Esophagus (tissue), 2 donors: ENCODE measurements around the gene OSBPL5. TPM values are rescaled to one million over a fixed set of nuclear protein-coding genes. Genes with fewer than 3 reads are reported as not detected.

Source experiments
- H3K27ac ChIP-seq, 2 donors: one replicate each; pipeline ENCODE4 v1.5.1; 2013; ENCODE audit warnings: low read depth in 2 of 2, mild to moderate bottlenecking in 2 of 2, inconsistent platforms in 1 of 2, low read length in 1 of 2, moderate library complexity in 1 of 2
- H3K27me3 ChIP-seq, 2 donors: one replicate each; pipeline ENCODE4 v1.6.1; 2013; ENCODE audit warnings: low read length in 2 of 2, control low read depth in 1 of 2, mild to moderate bottlenecking in 1 of 2; ENCODE audit not compliant: insufficient read depth in 2 of 2, control insufficient read depth in 1 of 2
- H3K36me3 ChIP-seq, 2 donors: one replicate each; pipeline ENCODE4 v1.6.1; 2013; ENCODE audit warnings: low read length in 1 of 2; ENCODE audit not compliant: control insufficient read depth in 2 of 2, insufficient read depth in 2 of 2
- H3K4me1 ChIP-seq, 2 donors: one replicate each; pipeline ENCODE4 v1.6.1; 2013; ENCODE audit warnings: low read length in 1 of 2; ENCODE audit not compliant: control insufficient read depth in 2 of 2, insufficient read depth in 2 of 2
- H3K4me3 ChIP-seq, 2 donors: one replicate each; pipeline ENCODE4 v1.5.1; 2013; ENCODE audit warnings: low read length in 2 of 2, mild to moderate bottlenecking in 2 of 2, low read depth in 1 of 2, moderate library complexity in 1 of 2
- H3K9me3 ChIP-seq, 2 donors: one replicate each; pipeline ENCODE4 v1.6.1; 2013; ENCODE audit warnings: mild to moderate bottlenecking in 2 of 2, low read depth in 1 of 2, low read length in 1 of 2, moderate library complexity in 1 of 2; ENCODE audit not compliant: control insufficient read depth in 2 of 2, insufficient read depth in 1 of 2
- WGBS, 2 donors: extraction: QIAGEN DNeasy Blood & Tissue Kit; methylation state at CpG; one replicate each; pipeline ENCODE4 v1.1.7; 2013; 5-methylcytosine and 5-hydroxymethylcytosine counted together
- polyA plus RNA-seq, 2 donors: library from polyadenylated mRNA; stranded (reverse); fragments of 200-250 nt; gene quantifications; one replicate each; pipeline ENCODE4 v1.2.3, GENCODE V29; 2013
- donor health status: healthy with polysubstance abuse.
- donor health status: Bipolar disorder and iron deficiency.

The OSBPL5 gene
- polyA plus RNA-seq, 2 donors = 10.4 to 12.6 TPM

DNA sequence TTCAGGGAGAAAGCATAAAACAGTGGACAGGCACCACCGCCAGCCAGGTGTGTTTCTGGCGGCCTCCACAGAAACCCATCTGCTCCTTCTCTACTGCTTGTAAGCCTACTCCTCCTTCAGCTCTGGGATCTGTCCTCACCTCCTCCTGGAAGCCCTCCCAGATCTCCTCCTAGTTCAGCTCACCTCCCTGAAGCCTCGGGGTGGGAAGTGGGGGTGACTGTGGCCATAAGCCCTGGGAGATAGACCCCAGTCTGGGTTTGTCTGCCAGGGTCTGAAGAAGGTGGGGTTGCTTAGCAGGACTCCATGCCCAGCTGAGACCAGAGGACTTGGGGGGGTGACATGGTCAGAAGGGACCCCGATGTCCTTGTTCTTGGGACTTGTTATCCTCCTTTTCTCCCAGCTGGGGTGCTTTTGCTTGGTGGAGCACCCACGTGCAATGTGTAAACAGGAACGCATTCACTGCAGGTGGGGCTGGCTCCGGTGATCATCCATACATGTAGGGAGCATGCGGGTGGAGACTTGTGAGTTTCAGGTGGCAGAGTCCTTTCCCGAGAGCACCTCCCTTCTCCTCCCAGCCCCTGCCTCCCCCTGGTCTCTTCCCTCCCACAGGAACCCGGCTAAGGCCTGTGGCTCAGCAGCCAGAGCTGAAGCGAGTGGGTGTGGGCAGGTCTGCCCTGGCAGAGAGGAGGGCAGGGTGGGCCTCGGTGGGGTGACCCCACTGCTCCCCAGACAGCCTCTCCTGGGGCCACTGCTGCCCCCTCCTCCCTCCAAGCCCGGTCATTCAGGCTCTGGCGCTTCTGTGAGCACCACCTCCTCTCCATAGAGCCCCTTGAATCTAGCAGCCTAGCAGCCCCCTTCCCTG lies 27.6 kb upstream of the OSBPL5 start:
- no peaks in the 10 kb centered on the region for H3K36me3 ChIP-seq
- H3K4me3 ChIP-seq = no peak overlapping the region
- H3K9me3 ChIP-seq = no peaks in the 10 kb centered on the region
- 72 to 75% methylated on average over 14 of the region's 14 CpGs for WGBS, 2 donors
- H3K27me3 ChIP-seq = no peaks in the 10 kb centered on the region
- H3K27ac ChIP-seq = no peak overlapping the region
- peaks cover 0 to 4% of the 10 kb centered on the region in 2 donors for H3K4me1 ChIP-seq

DNA sequence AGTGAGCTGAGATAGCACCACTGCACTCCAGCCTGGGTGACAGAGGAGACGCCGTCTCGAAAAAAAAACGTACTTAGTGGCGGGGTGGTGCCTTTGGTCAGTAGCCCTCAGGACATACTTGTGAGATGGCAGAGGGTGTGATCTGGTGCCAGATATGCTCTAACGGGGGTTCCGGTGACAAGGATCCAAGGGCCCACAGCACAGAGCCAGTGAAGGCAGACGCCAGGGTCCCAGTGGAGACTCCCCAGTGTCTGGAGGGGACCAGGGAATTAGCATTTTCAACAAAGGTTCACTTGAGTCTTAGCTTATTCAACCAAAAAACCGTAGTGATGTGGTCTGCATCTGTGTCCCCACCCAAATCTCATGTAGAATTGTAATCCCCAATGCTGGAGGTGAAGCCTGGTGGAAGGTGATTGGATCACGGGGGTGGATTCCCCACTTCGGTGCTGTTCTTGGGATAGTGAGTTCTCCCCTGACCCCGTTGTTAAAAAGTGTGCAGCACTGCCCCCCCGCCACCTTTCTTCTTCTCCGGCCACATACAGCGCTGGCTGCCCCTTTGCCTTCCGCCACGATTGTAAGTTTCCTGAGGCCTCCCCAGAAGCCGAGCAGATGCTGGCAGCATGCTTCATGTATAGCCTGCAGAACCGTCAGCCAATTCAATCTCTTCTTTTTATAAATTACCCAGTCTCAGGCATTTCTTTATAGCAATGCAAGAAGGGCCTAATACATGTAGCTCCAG lies 26.6 kb upstream of the OSBPL5 start:
- Histone ChIP-seq H3K27ac (no peak overlapping the region), H3K4me1 (peaks cover 0 to 4% of the 10 kb centered on the region in 2 donors), H3K36me3 (no peaks in the 10 kb centered on the region), H3K4me3 (no peak overlapping the region), H3K9me3 (no peaks in the 10 kb centered on the region), H3K27me3 (no peaks in the 10 kb centered on the region)
- 88 to 95% methylated on average over 19 of the region's 19 CpGs for WGBS, 2 donors

DNA sequence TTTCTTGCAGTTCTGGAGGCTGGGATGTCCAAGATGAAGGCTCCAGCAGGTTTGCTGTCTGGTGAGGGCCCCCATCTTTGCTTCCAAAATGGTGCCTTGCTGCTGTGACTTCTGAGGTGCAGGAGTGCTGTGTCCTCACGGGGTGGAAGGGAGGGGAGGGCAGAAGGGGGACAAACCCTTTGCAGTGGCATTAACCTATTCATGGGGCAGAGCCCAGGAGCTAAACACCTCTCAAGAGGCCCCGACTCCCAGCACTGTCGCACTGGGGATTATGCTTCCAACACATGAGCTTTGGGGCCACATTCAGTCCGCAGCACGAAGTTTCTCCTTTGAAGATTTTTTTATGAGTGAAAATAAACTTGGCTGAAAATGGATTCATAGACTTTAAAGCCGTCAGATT lies 25.5 kb upstream of the OSBPL5 start:
- Histone ChIP-seq H3K27ac (no peak overlapping the region), H3K36me3 (no peaks in the 10 kb centered on the region), H3K4me3 (no peak overlapping the region), H3K27me3 (no peaks in the 10 kb centered on the region), H3K9me3 (no peaks in the 10 kb centered on the region), H3K4me1 (no peaks in the 10 kb centered on the region)
- 76 to 77% methylated on average over 6 of the region's 6 CpGs for WGBS, 2 donors

DNA sequence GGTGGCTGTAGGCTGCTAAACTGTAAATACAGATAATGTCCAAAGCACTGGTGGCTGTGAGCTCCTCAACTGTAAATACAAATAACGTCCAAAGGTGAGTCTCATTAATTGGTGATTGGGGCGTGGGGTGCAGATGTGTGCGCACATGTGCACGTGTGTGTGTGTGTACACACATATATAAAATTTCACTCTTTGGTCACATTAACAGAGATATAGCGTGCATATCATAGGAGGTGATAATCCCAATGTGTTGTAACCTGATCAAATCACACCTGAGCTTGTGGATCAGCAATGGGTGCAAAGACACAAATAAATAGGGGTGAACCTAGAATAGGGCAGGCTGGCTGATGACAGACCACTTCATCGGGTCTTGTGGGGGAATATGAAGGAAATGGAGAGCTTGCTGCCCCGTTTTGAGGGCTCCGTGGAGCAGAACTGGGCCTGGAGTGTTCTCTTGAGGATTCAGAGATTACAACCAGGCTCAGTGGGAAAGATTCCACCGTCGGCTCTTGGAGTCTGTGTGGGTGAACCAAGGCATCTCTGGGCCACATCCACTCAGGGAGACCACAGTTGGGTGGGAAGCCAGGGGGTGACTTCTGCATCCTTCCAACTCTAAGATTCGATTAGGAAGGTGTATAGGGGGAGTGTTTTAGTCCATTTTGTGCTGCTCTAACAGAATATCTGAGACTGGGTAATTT lies 24.9 kb upstream of the OSBPL5 start:
- WGBS, 2 donors = 83 to 85% methylated on average over 11 of the region's 11 CpGs
- H3K4me3 ChIP-seq = no peak overlapping the region
- H3K27ac ChIP-seq = no peak overlapping the region
- no peaks in the 10 kb centered on the region for H3K27me3 ChIP-seq
- H3K36me3 ChIP-seq = no peaks in the 10 kb centered on the region
- no peaks in the 10 kb centered on the region for H3K9me3 ChIP-seq
- H3K4me1 ChIP-seq = no peaks in the 10 kb centered on the region

DNA sequence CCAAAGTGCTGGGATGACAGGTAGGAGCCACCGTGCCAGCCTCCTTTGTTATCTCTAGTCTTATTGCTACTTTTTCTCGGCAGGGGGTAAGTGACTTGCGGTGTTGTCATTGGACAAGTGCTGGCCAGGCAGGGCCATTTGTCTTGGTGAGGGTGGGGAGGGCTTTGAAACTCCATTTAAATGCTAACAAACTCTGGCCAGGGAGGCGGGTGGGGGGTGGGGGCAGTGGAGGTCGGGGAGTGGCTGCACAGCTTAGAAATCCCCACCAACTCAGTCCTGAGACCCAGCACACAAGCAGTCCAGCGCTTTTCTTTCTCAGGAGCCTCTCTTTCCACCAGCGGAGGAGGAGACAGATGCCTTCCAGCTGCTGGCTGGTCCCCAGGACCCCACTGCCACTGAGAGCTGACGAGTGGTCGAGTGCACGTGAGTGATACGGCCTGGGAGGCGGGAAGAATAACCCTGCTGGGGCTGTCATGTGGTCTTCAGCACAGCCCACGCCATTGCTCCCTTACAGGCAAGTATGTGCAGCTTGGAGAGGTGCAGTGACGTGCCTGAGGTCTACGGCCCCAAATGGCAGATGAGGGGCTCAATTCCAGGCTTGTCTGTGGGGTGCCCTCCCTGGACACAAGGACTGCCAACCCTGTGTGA lies 24.2 kb upstream of the OSBPL5 start:
- Histone ChIP-seq H3K4me1 (no peaks in the 10 kb centered on the region), H3K27ac (no peak overlapping the region), H3K27me3 (no peaks in the 10 kb centered on the region), H3K4me3 (no peak overlapping the region), H3K36me3 (no peaks in the 10 kb centered on the region), H3K9me3 (no peaks in the 10 kb centered on the region)
- WGBS, 2 donors = 56 to 66% methylated on average over 15 of the region's 15 CpGs

DNA sequence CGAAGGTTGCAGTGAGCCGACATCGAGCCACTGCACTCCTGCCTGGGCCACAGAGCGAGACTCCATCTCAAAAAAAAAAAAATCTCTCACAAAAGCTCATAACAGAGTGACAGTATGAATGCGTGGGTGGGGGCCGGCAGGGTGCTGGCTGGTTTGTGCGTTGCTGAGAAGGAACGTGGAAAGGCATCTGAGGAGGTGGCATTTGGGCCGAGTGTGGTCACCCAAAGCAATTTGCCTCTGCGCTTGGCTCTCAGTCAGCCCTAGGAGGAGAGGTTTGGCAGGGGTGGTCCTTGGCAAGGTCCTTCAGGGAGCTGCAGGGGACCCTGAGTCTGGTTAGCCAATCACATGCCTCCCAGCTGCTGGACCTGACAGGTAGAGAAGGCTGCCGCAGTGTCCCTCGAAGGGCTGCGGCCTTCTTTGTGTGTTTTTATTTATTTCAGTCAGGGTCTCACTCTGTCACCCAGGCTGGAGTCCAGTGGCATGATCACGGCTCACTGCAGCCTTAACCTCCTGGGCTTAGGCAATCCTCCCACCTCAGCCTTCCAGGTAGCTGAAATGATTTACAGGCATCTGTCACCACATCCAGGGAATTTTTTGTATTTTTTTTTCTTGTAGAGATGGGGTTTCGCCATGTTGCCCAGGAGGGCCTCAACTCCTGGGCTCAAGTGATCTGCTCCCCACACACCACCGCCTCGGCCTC lies 23.5 kb upstream of the OSBPL5 start:
- Histone ChIP-seq H3K36me3 (no peaks in the 10 kb centered on the region), H3K27ac (no peak overlapping the region), H3K4me1 (no peaks in the 10 kb centered on the region), H3K4me3 (no peak overlapping the region), H3K27me3 (no peaks in the 10 kb centered on the region), H3K9me3 (no peaks in the 10 kb centered on the region)
- WGBS, 2 donors = 81 to 82% methylated on average over 17 of the region's 17 CpGs

DNA sequence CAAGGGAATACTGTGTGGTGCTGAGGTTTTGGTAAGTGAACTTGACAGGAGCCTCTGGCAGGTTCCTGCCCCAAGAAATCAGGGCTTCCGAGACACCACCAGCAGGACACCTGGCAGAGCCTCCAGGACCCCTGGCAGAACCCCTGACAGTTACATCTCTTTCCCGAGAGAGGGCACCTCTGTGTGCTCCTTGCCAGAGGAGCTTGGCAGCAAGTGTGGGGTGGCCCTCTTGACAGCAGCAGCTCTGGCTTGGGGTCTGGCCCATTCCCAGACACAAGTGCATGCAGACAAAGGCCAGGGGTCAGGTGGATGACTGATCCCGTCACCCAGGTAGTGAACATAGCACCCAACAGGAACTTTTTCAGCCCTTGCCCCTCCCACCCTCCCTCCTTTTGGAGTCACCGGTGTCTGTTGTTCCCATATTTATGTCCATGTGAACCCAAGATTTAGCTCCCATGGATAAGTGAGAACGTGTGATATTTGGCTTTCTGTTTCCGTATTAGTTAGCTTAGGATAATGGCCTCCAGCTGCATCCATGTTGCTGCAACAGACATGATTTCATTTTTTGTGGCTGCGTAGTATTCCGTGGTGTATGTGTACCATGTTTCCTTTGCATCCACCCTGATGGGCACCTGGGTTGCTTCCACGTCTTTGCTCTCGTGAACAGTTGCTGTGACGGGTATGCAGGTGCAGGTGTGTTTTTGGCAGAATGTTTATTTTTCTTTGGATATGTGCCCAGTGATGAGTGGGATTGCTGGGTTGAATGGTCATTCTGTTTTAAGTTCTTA lies 21.2 kb upstream of the OSBPL5 start:
- H3K27ac ChIP-seq = no peak overlapping the region
- no peaks in the 10 kb centered on the region for H3K27me3 ChIP-seq
- H3K4me1 ChIP-seq = no peaks in the 10 kb centered on the region
- 79 to 88% methylated on average over 11 of the region's 11 CpGs for WGBS, 2 donors
- no peak overlapping the region for H3K4me3 ChIP-seq
- no peaks in the 10 kb centered on the region for H3K9me3 ChIP-seq
- H3K36me3 ChIP-seq = no peaks in the 10 kb centered on the region

DNA sequence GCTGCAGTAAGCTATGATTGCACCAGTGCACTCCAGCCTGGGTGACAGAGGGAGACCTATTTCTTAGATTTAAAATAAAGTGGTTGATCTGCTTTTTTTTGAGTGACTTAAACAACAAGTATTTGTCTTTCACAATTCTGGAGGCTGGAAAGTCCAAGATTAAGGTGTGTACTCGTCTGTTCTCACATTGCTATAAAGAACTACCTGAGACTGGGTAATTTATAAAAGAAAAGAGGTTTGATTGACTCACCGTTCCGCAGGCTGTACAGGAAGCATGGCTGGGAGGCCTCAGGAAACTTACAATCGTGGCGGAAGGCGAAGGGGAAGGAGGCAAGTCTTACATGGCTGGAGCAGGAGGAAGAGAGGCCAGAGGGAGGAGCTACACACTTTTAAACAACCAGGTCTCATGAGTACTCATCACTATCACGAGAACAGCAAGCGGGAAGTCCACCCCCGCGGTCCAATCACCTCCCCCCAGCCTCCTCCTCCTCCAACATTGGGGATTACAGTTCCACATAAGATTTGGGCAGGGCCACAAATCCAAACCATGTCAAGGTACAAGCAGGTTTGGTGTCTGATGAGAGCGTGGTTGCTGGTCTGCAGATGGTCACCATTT lies 19.7 kb upstream of the OSBPL5 start:
- Histone ChIP-seq H3K27ac (no peak overlapping the region), H3K4me1 (no peaks in the 10 kb centered on the region), H3K27me3 (no peaks in the 10 kb centered on the region), H3K4me3 (no peak overlapping the region), H3K36me3 (no peaks in the 10 kb centered on the region), H3K9me3 (no peaks in the 10 kb centered on the region)
- WGBS, 2 donors = 82 to 84% methylated on average over 11 of the region's 11 CpGs
